Hypothalamus (tissue), 51 donors: ENCODE measurements around the gene ADGRF5.
"Not testable (repeated sequence)": the region's sequence is repeated elsewhere in the genome, so short reads cannot be mapped to it uniquely, and the experiment has no call there.

ENCODE experiments used
- DNase-seq, 51 donors: peaks; one replicate each; lab custom pipeline; 2025; lab: John Stamatoyannopoulos, UW

The ADGRF5 gene

DNA sequence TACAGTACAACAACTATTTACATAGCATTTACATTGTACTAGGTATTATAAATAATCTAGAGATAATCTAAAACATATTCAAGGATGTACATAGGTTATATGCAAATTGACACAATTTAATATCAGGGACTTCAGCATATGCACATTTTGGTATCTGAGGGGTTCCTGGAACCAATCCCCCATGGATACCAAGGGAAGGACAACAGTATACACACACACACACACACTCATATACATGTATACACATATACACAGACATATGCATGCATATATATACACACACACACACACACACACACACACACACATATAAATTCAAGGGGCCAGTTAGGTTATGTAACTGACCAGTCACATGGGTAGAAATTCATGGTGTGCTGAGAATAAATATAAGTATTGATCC is 24.9 kb downstream of the ADGRF5 start:
- no peak for DNase-seq

DNA sequence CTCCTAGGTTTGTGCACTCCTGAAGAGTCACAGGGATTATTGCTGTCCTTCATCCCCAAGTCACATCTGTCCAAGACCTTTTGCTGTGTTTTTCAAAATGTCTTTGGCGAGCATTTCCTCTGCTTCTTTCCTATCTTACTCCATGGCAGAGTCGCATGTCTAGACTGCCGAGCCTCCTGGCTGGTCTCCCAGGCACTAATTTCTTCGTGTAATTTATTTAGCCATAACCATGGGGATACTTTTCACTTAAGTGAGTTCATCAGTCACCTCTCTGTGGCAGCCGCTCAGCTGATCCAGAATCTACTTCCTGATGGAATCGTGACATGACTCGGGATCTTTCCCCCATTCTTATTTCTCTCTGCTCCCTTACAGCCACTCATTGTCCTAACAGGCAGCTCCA is 25.8 kb downstream of the ADGRF5 start:
- no peak for DNase-seq

GRCh38 chr6:46894433-46894832 is 27.3 kb downstream of the ADGRF5 start:
- no peak for DNase-seq

- DNase-seq = no peak
Observed at GRCh38 chr6:46893648-46894047, 28.1 kb downstream of the ADGRF5 start.

DNA sequence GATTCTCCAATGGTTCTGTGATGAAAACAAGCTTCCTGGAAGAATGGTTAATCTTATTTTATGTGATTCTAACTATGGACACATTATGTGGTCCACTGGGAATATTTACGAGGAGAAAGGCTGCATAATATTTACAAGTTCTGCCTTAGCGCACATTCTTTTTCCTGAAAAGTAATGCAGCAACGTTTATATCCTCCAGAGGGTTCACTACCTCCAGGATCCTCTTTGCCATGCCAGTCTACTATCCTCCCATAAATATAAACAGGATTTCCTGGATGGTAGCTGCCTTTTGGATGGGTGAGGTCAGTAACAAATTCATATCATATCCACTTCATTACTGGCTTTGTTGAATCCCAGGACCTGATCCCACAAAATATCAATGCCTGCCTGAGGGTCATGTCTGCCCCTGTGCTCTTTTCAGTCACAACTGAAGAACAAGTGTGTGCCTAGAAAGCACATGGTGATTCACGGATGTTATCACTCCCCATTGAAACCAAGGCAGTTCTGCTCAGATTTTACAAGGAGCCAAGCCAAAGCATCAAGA is 30.4 kb downstream of the ADGRF5 start:
- no peak for DNase-seq

DNA sequence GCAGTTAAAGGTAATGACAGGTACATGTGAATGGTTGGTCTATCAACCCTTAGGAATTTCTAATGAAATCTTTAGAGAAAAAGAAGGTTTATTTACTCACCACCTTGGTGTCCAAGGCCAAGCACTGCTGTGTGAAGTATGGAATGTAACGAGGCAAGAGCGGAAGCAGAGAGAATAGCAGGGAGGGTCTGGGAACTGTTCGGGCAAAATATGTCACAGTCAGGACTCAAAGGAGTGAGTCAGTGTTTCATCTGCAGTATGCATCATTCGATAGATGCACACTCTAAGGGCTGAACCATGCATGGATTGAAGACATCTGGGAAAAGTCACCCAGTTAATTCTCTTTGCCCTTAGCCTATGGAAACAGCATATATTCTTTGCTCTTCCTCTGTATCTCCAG is 33.2 kb downstream of the ADGRF5 start:
- DNase-seq = no peak

DNA sequence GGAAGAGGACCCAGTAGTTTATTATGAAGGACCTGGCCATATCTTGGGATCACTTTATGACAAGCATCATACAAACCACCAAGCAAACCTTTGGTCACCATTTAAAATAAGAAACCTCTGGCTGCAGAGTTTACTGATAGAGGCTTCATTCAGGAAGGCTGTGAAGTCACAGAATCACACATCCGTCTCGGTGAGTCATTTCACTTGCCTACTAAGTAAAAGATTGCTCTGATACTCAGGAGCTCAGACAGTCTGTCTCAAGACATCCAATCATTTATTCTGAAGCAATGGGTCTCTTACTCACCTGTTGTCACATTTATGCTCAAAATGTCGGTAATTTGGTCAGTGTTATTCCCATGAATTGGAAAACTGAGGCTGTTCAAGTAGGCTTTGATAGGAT is 33.7 kb downstream of the ADGRF5 start:
- DNase-seq = no peak

- no peak for DNase-seq
Observed at GRCh38 chr6:46882645-46883044, 39.1 kb downstream of the ADGRF5 start.

GRCh38 chr6:46879003-46879402 is 42.7 kb downstream of the ADGRF5 start:
- DNase-seq = no peak

GRCh38 chr6:46876126-46876525 is 45.6 kb downstream of the ADGRF5 start:
- DNase-seq = no peak

GRCh38 chr6:46867411-46867810 is 54.3 kb downstream of the ADGRF5 start:
- no peak for DNase-seq

GRCh38 chr6:46865221-46865620 is 56.5 kb downstream of the ADGRF5 start:
- DNase-seq = no peak

GRCh38 chr6:46863791-46864190 is 57.9 kb downstream of the ADGRF5 start:
- no peak for DNase-seq

- no peak for DNase-seq
Observed at GRCh38 chr6:46862381-46862780, 59.4 kb downstream of the ADGRF5 start.

DNA sequence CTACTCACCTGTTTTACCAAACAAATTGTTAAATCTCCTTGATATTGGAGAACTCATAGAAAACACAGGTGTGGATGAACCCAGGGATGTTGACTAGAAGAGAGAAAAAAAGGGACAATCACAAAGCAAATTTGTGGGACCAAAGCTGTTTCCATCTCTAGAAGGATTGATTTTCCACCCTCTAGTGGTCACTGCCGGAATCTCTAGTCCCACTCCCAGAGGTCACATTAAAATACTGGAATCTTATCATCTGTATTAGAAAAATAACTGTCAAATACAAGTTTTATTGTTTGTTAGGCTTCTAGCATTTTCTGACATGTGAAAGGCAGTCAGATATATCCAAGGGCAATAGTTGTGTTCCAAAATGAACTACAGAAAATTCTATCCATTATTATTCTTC is 65.8 kb downstream of the ADGRF5 start:
- DNase-seq = peak in 5 of 51 donors; percentile 0 to 4 (median 3)

GRCh38 chr6:46851576-46851975 is 70.2 kb downstream of the ADGRF5 start:
- DNase-seq = not testable (repeated sequence)

GRCh38 chr6:46850792-46851191 is 70.9 kb downstream of the ADGRF5 start:
- no peak for DNase-seq

GRCh38 chr6:46849361-46849690 is 72.4 kb downstream of the ADGRF5 start:
- DNase-seq = no peak

- peak in 50 of 51 donors; percentile 9 to 89 (median 62) for DNase-seq
Observed at GRCh38 chr6:46848684-46849360, 72.9 kb downstream of the ADGRF5 start.

GRCh38 chr6:46845126-46845525 is 76.6 kb downstream of the ADGRF5 start:
- DNase-seq = no peak

- not testable (repeated sequence) for DNase-seq
Observed at GRCh38 chr6:46842252-46842846, 79.4 kb downstream of the ADGRF5 start.

DNA sequence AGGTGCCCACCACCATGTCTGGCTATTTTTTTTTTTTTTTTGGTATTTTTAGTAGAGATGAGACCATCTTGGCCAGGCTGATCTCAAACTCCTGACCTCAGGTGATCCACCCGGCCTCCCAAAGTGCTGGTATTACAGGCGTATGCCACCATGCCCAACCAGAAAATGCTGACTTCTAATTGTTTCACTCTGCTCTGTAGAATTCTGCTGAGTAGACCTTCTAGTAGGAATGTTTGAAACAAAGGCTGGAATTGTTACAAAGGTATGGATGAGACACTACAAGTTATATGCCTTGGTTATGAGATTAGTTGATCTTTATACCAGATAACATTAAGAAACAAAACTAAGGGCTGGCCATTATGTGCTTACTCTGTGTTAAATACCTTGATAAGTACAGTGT is 83.7 kb downstream of the ADGRF5 start:
- no peak for DNase-seq

GRCh38 chr6:46834991-46835390 is 86.7 kb downstream of the ADGRF5 start:
- not testable (repeated sequence) for DNase-seq
